Tibial artery (tissue), 4 donors: ENCODE data around the gene MGMT.

Experiments used
- DNase-seq, 2 donors: peaks; one replicate each; pipeline ENCODE4 v3.0.0-alpha.2; 2019
- H3K27ac ChIP-seq, 2 donors: fragments of 200-600 bp; sonication (generic) in 1 of 2; 1 replicate in 1 of 2; 2 replicates in 1 of 2; pipeline ENCODE4 v1.5.1; 2018 to 2019; ENCODE audit warnings: mild to moderate bottlenecking in 1 of 2
- H3K27me3 ChIP-seq, 2 donors: fragments of 200-600 bp; sonication (generic) in 1 of 2; one replicate each; pipeline versions ENCODE4 v1.5.1 to v1.6.0; 2016 to 2019
- H3K36me3 ChIP-seq, 3 donors: fragments of 200-600 bp; sonication (generic) in 2 of 3; one replicate each; pipeline ENCODE4 v1.5.1; 2016 to 2019; ENCODE audit warnings: mild to moderate bottlenecking in 2 of 3
- H3K4me1 ChIP-seq, 4 donors: fragments of 200-600 bp; sonication (generic) in 2 of 4; 1 replicate in 3 of 4; 2 replicates in 1 of 4; pipeline ENCODE4 v1.5.1; 2016 to 2019
- H3K4me3 ChIP-seq, 2 donors: fragments of 200-600 bp; sonication (generic) in 1 of 2; 1 replicate in 1 of 2; 2 replicates in 1 of 2; pipeline ENCODE4 v1.5.1; 2018 to 2019; ENCODE audit warnings: mild to moderate bottlenecking in 2 of 2
- H3K9me3 ChIP-seq, 3 donors: fragments of 200-600 bp; sonication (generic) in 1 of 3; one replicate each; pipeline ENCODE4 v1.5.1; 2016 to 2019
- CTCF ChIP-seq, 2 experiments: fragments of 200-600 bp in 1 of 2; fragments of 450-650 bp in 1 of 2; IDR thresholded peaks; one replicate each; pipeline ENCODE4 v1.5.1; 2017 to 2019; ENCODE audit warnings: antibody characterized with exemption in 2 of 2, mild to moderate bottlenecking in 1 of 2, moderate library complexity in 1 of 2
- intact Hi-C: fragments of 100-400 bp; cut with DNase I; formaldehyde crosslinking; loops from one replicate; pipeline ENCODE4 v1.15.0; 2023; ENCODE audit warnings: low total_unique reads

Gene MGMT

GRCh38 chr10:129521161-129522025, 54.4 kb downstream of the MGMT start:
- Histone ChIP-seq H3K4me1 (peaks cover 0 to 17% (median 10%) of the 10 kb centered on the region in 4 donors), H3K27ac (no peak overlapping the region), H3K9me3 (no peaks in the 10 kb centered on the region), H3K4me3 (no peak overlapping the region), H3K36me3 (no peaks in the 10 kb centered on the region), H3K27me3 (no peaks in the 10 kb centered on the region)
- DNase-seq: no peak
- intact Hi-C loops: no loop called here
- no peak for TF ChIP-seq CTCF (IDR thresholded peaks at IDR 0.05)

- TF ChIP-seq CTCF (IDR thresholded peaks at IDR 0.05): no peak
- peaks cover 0 to 19% (median 10%) of the 10 kb centered on the region in 4 donors for H3K4me1 ChIP-seq
- H3K4me3 ChIP-seq: no peak overlapping the region
- H3K36me3 ChIP-seq: peaks cover 0 to 4% (median 0%) of the 10 kb centered on the region in 3 donors
- no peak for DNase-seq
- no peaks in the 10 kb centered on the region for H3K27me3 ChIP-seq
- H3K27ac ChIP-seq: no peak overlapping the region
- H3K9me3 ChIP-seq: no peaks in the 10 kb centered on the region
- intact Hi-C loops: no loop called here
Measured at GRCh38 chr10:129522041-129522585, 55.1 kb downstream of the MGMT start.

GRCh38 chr10:129523031-129523722, 56.1 kb downstream of the MGMT start:
- intact Hi-C loops: no loop called here
- no peak for DNase-seq
- no peak for TF ChIP-seq CTCF (IDR thresholded peaks at IDR 0.05)
- Histone ChIP-seq H3K27me3 (no peaks in the 10 kb centered on the region), H3K36me3 (peaks cover 0 to 9% (median 0%) of the 10 kb centered on the region in 3 donors), H3K27ac (no peak overlapping the region), H3K4me3 (no peak overlapping the region), H3K4me1 (peaks cover 0 to 19% (median 10%) of the 10 kb centered on the region in 4 donors), H3K9me3 (no peaks in the 10 kb centered on the region)

- Histone ChIP-seq H3K36me3 (peaks cover 0 to 9% (median 0%) of the 10 kb centered on the region in 3 donors), H3K27me3 (no peaks in the 10 kb centered on the region), H3K9me3 (no peaks in the 10 kb centered on the region), H3K4me1 (peaks cover 0 to 19% (median 10%) of the 10 kb centered on the region in 4 donors), H3K4me3 (no peak overlapping the region), H3K27ac (no peak overlapping the region)
- intact Hi-C loops: no loop called here
- DNase-seq: no peak
- TF ChIP-seq CTCF (IDR thresholded peaks at IDR 0.05): no peak
Measured at GRCh38 chr10:129523723-129524316, 56.8 kb downstream of the MGMT start.

- no peak for TF ChIP-seq CTCF (IDR thresholded peaks at IDR 0.05)
Measured at GRCh38 chr10:129524936-129525335, 57.9 kb downstream of the MGMT start.

More at GRCh38 chr10:129524936-129525335, 57.9 kb downstream of the MGMT start:
- peaks cover 0 to 9% (median 0%) of the 10 kb centered on the region in 3 donors for H3K36me3 ChIP-seq
- H3K27me3 ChIP-seq: no peaks in the 10 kb centered on the region
- intact Hi-C loops: no loop called here
- no peak for DNase-seq
- no peak overlapping the region for H3K27ac ChIP-seq
- no peak overlapping the region for H3K4me3 ChIP-seq
- H3K4me1 ChIP-seq: peaks cover 0 to 19% (median 10%) of the 10 kb centered on the region in 4 donors
- H3K9me3 ChIP-seq: no peaks in the 10 kb centered on the region
